Effector memory CD8-positive, alpha-beta T cell (primary cell): ENCODE measurements around the gene NUDCD3.
"Not testable (repeated sequence)": the region's sequence is repeated elsewhere in the genome, so short reads cannot be mapped to it uniquely, and the experiment has no call there.

Source experiments
- ATAC-seq: fragments of 150-1000 bp; cut with Tn5 transposase; replicated peaks from 2 replicates; pipeline ENCODE4 v1.10.0; 2021; ENCODE audit warnings: mild to moderate bottlenecking, moderate library complexity
- DNase-seq, 3 experiments: peaks; one replicate each; pipeline ENCODE4 v3.0.0; 2021
- H3K27ac Mint-ChIP-seq, 2 donors: one replicate each; pipeline ENCODE4 v1.8.0; 2022; ENCODE audit warnings: mild to moderate bottlenecking in 2 of 2, mixed read lengths in 2 of 2, moderate library complexity in 2 of 2
- H3K27me3 Mint-ChIP-seq, 2 donors: one replicate each; pipeline ENCODE4 v1.8.0; 2022; ENCODE audit warnings: mixed read lengths in 2 of 2
- H3K36me3 Mint-ChIP-seq: one replicate; pipeline ENCODE4 v1.8.0; 2022; ENCODE audit warnings: mild to moderate bottlenecking, moderate library complexity, mixed read lengths; ENCODE audit not compliant: insufficient read depth
- H3K4me1 Mint-ChIP-seq, 2 donors: one replicate each; pipeline ENCODE4 v1.8.0; 2022; ENCODE audit warnings: low read depth in 2 of 2, mixed read lengths in 2 of 2
- H3K4me3 Mint-ChIP-seq, 2 donors: one replicate each; pipeline ENCODE4 v1.8.0; 2022; ENCODE audit warnings: mild to moderate bottlenecking in 2 of 2, mixed read lengths in 2 of 2, moderate library complexity in 2 of 2
- H3K9me3 Mint-ChIP-seq, 2 donors: one replicate each; pipeline ENCODE4 v1.8.0; 2022; ENCODE audit warnings: mixed read lengths in 2 of 2

Gene NUDCD3

DNA sequence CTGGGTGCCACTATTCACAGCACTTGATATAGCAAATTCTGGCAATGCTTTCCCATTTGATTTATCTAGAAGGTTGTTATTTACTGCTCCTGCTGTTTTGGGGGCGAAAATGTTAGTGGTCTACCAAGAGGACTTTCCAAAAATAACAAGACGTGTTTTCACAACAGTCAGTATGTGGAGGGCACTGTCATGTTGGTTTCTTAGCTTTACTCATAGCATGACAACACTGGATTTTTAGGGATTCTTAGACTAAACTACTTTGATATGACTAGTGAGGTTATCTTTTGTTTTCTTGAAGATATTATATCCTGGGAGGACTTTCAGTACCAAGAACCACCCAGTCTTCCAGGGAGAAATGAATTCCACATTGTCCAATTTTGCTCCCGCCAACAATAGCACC is 49.4 kb downstream of the NUDCD3 start:
- Mint-ChIP-seq H3K9me3 (no peaks in the 10 kb centered on the region), H3K4me3 (no peak overlapping the region), H3K36me3 (peaks cover 17% of the 10 kb centered on the region), H3K27me3 (no peaks in the 10 kb centered on the region), H3K27ac (peak overlapping the region; percentile 3 to 26), H3K4me1 (peaks cover 33 to 48% of the 10 kb centered on the region in 2 donors)
- ATAC-seq (no peak), DNase-seq (no peak)

DNA sequence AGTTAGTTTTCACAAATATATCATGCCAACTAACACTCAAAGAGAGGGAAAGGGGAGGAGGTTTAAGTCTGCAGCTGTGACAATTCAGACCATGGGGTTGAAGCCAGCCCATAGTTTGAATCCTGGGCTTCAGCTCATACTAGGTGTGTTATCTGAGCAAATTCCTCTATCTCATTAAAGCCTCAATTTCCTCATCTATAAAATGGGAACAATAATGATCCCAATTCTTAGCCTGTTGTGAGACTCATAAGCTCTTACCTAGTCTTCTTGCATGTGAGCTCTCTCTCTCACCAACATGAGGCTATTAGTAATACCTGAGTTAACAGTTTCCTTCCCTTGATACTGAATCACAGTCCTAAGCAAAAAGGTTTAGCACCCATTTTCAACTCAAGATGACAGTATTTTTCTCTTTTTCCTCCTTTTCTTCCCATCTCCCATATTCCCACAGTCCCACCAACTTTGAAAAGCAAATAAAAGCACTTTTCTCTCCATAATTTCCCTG is 49.8 kb downstream of the NUDCD3 start:
- Mint-ChIP-seq H3K27ac (peak overlapping the region in 1 of 2 donors; percentile 26), H3K4me3 (no peak overlapping the region), H3K9me3 (no peaks in the 10 kb centered on the region), H3K4me1 (peaks cover 33 to 51% of the 10 kb centered on the region in 2 donors), H3K27me3 (no peaks in the 10 kb centered on the region), H3K36me3 (peaks cover 17% of the 10 kb centered on the region)
- DNase-seq, result no peak
- ATAC-seq, result no peak

DNA sequence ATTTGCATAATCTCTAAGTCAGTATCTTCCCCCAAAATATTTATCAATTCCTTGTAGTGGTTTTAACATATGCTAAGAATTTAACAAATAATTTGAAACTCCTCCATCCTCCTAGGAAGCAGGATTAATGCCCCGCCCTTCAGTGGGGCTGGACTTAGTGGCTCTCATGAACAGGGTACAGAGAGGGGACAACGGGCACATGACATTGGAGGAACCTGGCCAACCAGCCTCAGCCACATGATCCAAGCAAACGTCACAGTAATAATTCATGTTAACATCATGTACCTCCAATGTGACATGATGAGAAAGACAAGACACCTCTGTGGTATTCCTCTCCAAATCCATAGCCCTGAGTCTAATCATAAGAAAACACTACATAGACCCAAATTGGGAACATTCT is 50.5 kb downstream of the NUDCD3 start:
- Mint-ChIP-seq H3K4me1 (peaks cover 27 to 45% of the 10 kb centered on the region in 2 donors), H3K27ac (peak overlapping the region in 1 of 2 donors; percentile 58), H3K36me3 (peaks cover 11% of the 10 kb centered on the region), H3K9me3 (no peaks in the 10 kb centered on the region), H3K4me3 (no peak overlapping the region), H3K27me3 (no peaks in the 10 kb centered on the region)
- DNase-seq (no peak), ATAC-seq (no peak)

DNA sequence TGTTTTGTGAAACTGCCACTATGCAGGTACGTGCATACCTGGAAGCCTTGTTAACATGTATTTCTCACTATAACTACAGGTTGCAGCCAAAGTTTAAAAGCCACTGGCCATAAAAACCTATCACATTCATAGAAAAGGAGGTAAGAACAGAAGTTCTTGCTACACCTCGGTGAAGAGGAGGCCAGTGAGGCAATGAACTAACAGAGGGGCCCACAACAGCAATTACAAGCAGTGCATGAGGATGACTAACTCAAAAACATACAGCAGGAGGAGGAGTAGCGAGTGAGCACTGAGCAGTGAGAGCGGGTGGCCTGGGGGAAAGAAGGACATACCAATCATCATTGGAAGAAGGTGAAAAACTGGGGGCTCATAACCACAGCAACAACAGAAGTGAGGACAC is 51.6 kb downstream of the NUDCD3 start:
- Mint-ChIP-seq H3K4me1 (peaks cover 30 to 52% of the 10 kb centered on the region in 2 donors), H3K27me3 (no peaks in the 10 kb centered on the region), H3K4me3 (no peak overlapping the region), H3K36me3 (peaks cover 5% of the 10 kb centered on the region), H3K9me3 (no peaks in the 10 kb centered on the region), H3K27ac (peak overlapping the region; percentile 16 to 58)
- DNase-seq (no peak), ATAC-seq (no peak)

DNA sequence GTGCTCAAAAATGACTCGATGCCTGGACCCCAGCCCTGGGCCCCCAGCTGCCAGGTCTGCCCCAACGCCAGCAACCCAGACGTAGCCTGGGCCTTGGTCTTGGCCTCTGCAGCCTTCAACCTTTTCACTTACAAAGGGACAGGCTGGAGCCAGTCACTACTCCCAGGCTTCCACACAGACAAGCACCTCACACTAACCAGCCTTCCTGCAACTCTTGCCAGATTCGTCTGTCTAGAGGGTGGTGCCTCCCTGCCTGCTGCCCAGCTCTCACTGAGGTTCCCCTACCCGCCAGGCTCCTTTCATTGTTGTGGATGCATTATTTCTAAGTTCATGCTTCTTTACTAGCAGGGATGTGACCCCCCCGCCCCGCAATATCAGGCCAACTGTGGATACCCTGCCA is 56.3 kb downstream of the NUDCD3 start:
- H3K27me3 Mint-ChIP-seq, result no peaks in the 10 kb centered on the region
- H3K4me3 Mint-ChIP-seq, result no peak overlapping the region
- H3K4me1 Mint-ChIP-seq, result peaks cover 33 to 48% of the 10 kb centered on the region in 2 donors
- H3K27ac Mint-ChIP-seq, result peak overlapping the region in 1 of 2 donors; percentile 54
- ATAC-seq (no peak), DNase-seq (no peak)
- peaks cover 10% of the 10 kb centered on the region for H3K36me3 Mint-ChIP-seq
- H3K9me3 Mint-ChIP-seq, result no peaks in the 10 kb centered on the region

DNA sequence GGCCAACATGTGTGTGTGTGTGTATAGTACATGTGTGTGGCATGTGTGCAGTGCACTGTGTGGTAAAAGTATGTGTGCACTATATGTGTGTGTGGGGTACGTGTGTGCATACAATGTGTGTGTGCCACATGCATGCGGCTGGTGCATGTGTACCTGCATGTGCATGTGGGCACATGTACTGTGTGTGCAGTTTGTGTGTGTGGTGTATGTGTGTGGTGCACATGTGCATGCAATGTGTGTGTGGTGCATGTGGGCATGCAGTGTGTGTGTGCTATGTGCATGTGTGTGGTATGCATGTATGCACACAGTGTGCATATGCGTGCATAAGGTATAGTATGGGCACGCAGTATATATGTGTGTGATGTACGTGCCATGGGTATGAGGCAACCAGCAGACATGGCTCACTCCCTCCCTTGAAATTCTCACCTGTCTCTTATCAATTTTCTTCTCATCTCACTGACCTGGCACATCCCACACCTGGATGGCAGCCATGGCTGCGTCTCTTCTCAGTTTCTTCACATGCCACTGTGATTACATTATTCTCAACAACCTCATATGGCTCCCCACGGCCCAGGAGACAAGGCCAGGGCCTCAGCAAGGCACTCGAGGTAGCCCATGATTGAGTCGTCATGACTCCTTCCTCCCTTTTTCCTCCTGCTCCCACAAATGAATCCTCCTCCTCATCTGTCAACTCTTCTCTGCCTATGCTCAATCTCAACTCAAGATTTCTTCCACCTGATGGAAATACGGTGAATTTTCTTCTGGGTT is 57.0 kb downstream of the NUDCD3 start:
- no peak overlapping the region for H3K4me3 Mint-ChIP-seq
- DNase-seq, result no peak
- no peaks in the 10 kb centered on the region for H3K27me3 Mint-ChIP-seq
- no peak overlapping the region for H3K27ac Mint-ChIP-seq
- ATAC-seq, result no peak
- peaks cover 10% of the 10 kb centered on the region for H3K36me3 Mint-ChIP-seq
- H3K9me3 Mint-ChIP-seq, result no peaks in the 10 kb centered on the region
- H3K4me1 Mint-ChIP-seq, result peaks cover 29 to 42% of the 10 kb centered on the region in 2 donors

DNA sequence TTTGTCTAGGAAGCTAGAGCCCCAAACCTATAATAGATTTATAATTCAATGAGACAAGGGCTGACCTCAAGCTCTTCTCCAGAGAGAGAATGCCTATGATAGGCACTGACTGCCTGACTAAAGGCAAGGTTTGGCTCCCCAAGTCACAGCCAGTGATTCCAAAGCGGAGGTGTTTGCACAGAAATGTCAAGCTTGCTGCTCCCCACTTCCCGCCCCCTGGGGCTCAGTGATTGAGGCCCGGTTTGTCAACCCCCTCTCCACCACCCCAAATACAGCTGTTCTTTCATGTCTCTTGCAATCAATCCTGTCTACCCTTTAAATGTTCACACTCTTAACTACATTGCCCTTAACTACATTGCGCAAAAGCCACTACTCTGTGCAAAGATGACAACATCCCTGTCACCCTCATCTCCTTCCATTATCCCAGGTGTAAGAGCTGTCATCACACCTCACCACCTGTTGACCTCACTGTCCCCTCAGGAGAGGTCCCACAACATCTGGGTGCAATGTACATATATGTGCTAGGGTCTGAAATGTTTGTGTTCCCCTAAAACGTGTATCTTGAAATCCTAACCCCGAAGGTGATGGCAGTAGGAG is 58.0 kb downstream of the NUDCD3 start:
- DNase-seq, result no peak
- Mint-ChIP-seq H3K4me1 (peaks cover 29 to 42% of the 10 kb centered on the region in 2 donors), H3K4me3 (no peak overlapping the region), H3K27me3 (no peaks in the 10 kb centered on the region), H3K9me3 (no peaks in the 10 kb centered on the region), H3K27ac (peak overlapping the region in 1 of 2 donors; percentile 64), H3K36me3 (peaks cover 11% of the 10 kb centered on the region)
- no peak for ATAC-seq

DNA sequence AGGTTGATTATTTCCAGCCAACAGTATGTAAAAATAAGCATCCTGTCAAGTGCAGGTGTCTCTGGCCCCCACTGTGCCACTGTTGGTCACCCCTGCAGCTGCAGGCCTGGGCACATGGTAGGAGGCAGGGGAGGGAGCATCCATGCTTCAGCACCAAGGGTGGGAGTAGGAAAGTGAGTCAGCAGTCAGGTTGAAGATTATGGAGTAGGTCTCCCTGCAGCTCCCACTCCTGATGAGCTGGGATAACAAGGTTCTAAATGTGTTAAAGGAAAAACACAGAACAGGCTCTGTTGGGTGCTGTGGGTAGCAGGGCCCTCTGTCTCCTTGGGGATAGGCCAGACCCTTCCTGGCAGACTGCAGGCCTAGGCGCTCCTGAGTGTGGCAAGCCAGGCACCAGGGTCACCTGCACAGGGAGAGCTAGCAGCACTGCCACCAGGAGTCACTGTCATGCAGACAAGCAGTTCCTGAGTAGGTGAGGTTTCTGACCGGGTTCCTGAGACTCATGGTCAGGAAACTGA is 59.3 kb downstream of the NUDCD3 start:
- Mint-ChIP-seq H3K27ac (peak overlapping the region; percentile 13 to 64), H3K27me3 (no peaks in the 10 kb centered on the region), H3K36me3 (peaks cover 11% of the 10 kb centered on the region), H3K9me3 (no peaks in the 10 kb centered on the region), H3K4me1 (peaks cover 27 to 38% of the 10 kb centered on the region in 2 donors), H3K4me3 (no peak overlapping the region)
- DNase-seq (peak in 1 of 3 experiments; percentile 4), ATAC-seq (peak; percentile 24)

DNA sequence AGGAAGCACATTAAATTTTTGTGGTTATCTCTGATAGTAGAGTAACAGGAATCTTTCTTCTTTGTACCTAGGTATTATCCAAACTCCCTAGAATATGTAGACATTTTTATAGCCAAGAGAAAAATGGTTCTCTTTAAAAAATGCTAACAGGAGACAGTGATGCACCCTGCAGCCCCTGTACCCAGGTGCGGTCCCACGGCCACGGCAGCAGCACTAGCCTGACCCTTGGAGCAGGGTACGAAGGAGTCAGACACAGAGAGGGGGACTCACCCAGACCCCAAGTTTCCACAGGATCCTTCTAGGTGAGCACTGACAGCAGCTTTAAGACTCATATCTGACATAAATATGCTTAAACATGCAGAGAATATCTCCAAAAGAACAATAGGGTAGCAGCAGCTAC is 60.4 kb downstream of the NUDCD3 start:
- ATAC-seq (no peak), DNase-seq (no peak)
- no peak overlapping the region for H3K4me3 Mint-ChIP-seq
- H3K36me3 Mint-ChIP-seq, result peaks cover 20% of the 10 kb centered on the region
- H3K27me3 Mint-ChIP-seq, result no peaks in the 10 kb centered on the region
- H3K9me3 Mint-ChIP-seq, result no peaks in the 10 kb centered on the region
- H3K27ac Mint-ChIP-seq, result no peak overlapping the region
- peaks cover 27 to 34% of the 10 kb centered on the region in 2 donors for H3K4me1 Mint-ChIP-seq

DNA sequence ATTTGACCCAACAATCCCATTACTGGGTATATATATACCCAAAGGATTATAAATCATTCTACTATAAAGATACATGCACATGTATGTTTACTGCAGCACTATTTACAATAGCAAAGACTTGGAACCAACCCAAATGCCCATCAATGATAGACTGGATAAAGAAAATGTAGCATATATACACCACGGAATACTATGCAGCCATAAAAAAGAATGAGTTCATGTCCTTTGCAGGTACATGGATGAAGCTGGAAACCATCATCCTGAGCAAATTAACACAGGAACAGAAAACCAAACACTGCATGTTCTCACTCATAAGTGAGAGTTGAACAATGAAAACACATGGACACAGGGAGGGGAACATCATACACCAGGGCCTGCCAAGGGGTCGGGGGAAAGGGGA is 65.7 kb downstream of the NUDCD3 start:
- Mint-ChIP-seq H3K36me3 (peaks cover 27% of the 10 kb centered on the region), H3K4me1 (peaks cover 38 to 43% of the 10 kb centered on the region in 2 donors)
- not testable (repeated sequence) for H3K4me3 Mint-ChIP-seq, H3K27me3 Mint-ChIP-seq, ATAC-seq, H3K27ac Mint-ChIP-seq, H3K9me3 Mint-ChIP-seq, DNase-seq

DNA sequence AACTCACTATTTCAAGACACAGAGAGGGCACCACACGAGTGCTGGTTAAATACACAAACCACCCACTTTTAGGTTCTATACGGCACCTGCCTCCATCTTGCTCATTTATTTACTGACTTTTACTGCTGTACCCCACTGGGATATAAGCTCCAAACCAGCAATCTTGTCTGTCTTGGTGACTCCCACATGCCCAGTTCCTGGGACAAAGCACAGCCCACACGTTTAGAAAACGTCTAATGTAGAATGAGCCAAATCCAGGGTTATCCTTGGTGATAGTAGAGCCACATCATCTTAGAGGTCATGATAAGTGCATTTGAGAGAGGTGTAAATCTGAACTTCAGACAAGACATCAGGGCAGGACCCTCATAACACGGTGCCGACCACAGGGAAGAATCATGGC is 73.5 kb downstream of the NUDCD3 start:
- Mint-ChIP-seq H3K4me1 (peaks cover 31 to 46% of the 10 kb centered on the region in 2 donors), H3K27ac (no peak overlapping the region), H3K27me3 (no peaks in the 10 kb centered on the region), H3K9me3 (no peaks in the 10 kb centered on the region), H3K4me3 (no peak overlapping the region), H3K36me3 (peaks cover 22% of the 10 kb centered on the region)
- ATAC-seq, result no peak
- no peak for DNase-seq

DNA sequence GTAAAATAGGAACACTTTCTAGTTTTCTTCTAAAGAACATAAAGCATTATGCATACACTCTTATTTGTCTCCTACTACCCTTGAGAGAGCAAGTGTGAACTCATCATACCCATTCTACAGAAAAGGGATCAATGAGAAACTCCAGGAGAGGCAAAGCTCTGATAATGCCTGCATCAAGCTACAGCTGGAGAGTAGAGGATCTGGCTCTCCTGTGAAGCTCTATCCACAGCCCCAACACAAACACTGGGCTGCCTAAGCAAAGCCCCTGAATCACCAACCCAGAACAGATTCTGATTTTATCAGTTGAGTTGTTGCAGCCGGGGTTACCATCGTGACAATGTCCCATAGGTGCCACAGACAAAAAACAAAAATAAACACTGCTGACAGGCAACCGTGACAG is 74.9 kb downstream of the NUDCD3 start:
- no peak for DNase-seq
- H3K4me1 Mint-ChIP-seq, result peaks cover 20 to 41% of the 10 kb centered on the region in 2 donors
- ATAC-seq, result no peak
- H3K27ac Mint-ChIP-seq, result peak overlapping the region in 1 of 2 donors; percentile 73
- H3K27me3 Mint-ChIP-seq, result no peaks in the 10 kb centered on the region
- H3K4me3 Mint-ChIP-seq, result no peak overlapping the region
- no peaks in the 10 kb centered on the region for H3K9me3 Mint-ChIP-seq
- peaks cover 22% of the 10 kb centered on the region for H3K36me3 Mint-ChIP-seq

DNA sequence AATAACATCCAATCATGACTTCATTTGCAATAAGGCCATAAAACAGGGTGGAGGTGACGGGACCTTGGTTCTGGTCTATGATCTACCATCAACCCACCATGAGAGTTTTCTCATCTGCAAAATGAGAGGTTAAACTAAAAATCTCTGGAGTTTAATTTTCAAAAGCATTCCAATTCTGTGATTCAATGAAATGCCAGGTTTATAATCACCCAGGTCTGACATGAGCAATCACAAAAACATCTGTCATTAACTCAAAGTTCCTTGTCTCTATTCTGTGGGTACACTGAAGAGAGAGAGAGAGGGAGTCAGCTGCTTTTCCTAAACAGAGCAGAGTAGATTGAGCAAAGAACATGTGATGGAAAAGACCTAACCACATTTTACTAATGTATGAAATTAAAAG is 75.4 kb downstream of the NUDCD3 start:
- H3K4me1 Mint-ChIP-seq, result peaks cover 16 to 38% of the 10 kb centered on the region in 2 donors
- ATAC-seq (no peak), DNase-seq (no peak)
- H3K27me3 Mint-ChIP-seq, result no peaks in the 10 kb centered on the region
- H3K4me3 Mint-ChIP-seq, result no peak overlapping the region
- peaks cover 23% of the 10 kb centered on the region for H3K36me3 Mint-ChIP-seq
- H3K9me3 Mint-ChIP-seq, result no peaks in the 10 kb centered on the region
- peak overlapping the region in 1 of 2 donors; percentile 73 for H3K27ac Mint-ChIP-seq

DNA sequence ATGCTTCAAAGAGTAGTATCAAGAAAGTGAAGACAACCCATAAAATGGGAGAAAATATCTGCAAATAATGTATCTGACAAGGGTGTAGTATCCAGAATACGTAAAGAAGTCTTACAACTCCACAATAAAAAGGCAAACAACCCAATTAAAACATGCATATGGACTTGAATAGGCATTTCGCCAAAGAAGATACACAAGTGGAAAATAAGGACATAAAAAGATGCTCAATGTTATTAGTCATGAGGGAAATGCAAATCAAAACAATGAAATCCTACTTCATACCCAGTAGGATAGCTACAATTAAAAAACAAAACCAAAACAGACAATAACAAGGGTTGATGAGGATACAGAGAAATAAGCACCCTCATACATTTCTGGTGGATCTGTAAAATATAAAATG is 79.2 kb downstream of the NUDCD3 start:
- no peak overlapping the region for H3K27ac Mint-ChIP-seq
- H3K36me3 Mint-ChIP-seq, result peaks cover 33% of the 10 kb centered on the region
- DNase-seq, result no peak
- peaks cover 8 to 34% of the 10 kb centered on the region in 2 donors for H3K4me1 Mint-ChIP-seq
- H3K27me3 Mint-ChIP-seq, result no peaks in the 10 kb centered on the region
- peaks cover 0 to 1% of the 10 kb centered on the region in 2 donors for H3K9me3 Mint-ChIP-seq
- no peak overlapping the region for H3K4me3 Mint-ChIP-seq
- ATAC-seq, result no peak
